ENCODE results near the gene ATF6.

DNA sequence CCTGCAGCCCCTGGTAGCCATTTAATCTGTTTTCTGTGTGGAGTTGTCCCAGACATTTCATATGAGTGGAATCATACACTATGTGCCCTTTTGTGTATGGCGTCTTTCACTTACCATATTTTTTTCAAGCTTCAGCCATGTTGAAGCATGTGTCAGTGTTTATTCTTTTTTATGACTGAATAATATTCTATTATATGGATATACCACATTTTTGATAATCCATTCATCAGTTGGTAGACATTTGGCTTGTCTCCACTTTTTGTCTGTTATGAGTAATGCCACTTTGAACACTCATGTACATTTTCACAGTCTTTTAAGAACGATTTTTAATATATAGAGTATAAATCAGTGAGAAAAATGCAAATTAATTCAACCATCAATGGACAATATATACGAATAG lies 44.7 kb downstream of the ATF6 start:
- TF ChIP-seq, protein P1, sequence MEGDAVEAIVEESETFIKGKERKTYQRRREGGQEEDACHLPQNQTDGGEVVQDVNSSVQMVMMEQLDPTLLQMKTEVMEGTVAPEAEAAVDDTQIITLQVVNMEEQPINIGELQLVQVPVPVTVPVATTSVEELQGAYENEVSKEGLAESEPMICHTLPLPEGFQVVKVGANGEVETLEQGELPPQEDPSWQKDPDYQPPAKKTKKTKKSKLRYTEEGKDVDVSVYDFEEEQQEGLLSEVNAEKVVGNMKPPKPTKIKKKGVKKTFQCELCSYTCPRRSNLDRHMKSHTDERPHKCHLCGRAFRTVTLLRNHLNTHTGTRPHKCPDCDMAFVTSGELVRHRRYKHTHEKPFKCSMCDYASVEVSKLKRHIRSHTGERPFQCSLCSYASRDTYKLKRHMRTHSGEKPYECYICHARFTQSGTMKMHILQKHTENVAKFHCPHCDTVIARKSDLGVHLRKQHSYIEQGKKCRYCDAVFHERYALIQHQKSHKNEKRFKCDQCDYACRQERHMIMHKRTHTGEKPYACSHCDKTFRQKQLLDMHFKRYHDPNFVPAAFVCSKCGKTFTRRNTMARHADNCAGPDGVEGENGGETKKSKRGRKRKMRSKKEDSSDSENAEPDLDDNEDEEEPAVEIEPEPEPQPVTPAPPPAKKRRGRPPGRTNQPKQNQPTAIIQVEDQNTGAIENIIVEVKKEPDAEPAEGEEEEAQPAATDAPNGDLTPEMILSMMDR (conservative IDR thresholded peaks at IDR 0.05; ENCODE audit: low read length), result no peak
- no peak for TF ChIP-seq EZH2phosphoT487 (IDR thresholded peaks at IDR 0.05; ENCODE audit: borderline replicate concordance, low read depth, low read length)
